Subcutaneous adipose tissue (tissue), 4 donors: ENCODE data around the gene ADCY1. TPM values are rescaled to one million over a fixed set of nuclear protein-coding genes. Genes with fewer than 3 reads are reported as not detected.

Experiments
- total RNA-seq, 4 donors: library from RNA; depleted of rRNA; stranded (reverse); fragments of >200 nt; gene quantifications; one replicate each; pipeline ENCODE4 v1.1.0, GENCODE V29; 2016
- TF ChIP-seq, protein P1 (sequence below): fragments of 450-650 bp; IDR thresholded peaks from one replicate; pipeline ENCODE4 v1.5.1; 2016; ENCODE audit warnings: low read depth, mild to moderate bottlenecking, control low read depth, antibody characterized with exemption, moderate library complexity

ADCY1 gene
- total RNA-seq, 4 donors from 2014 or later, result 0.94 to 3.1 (median 1.6) TPM

DNA sequence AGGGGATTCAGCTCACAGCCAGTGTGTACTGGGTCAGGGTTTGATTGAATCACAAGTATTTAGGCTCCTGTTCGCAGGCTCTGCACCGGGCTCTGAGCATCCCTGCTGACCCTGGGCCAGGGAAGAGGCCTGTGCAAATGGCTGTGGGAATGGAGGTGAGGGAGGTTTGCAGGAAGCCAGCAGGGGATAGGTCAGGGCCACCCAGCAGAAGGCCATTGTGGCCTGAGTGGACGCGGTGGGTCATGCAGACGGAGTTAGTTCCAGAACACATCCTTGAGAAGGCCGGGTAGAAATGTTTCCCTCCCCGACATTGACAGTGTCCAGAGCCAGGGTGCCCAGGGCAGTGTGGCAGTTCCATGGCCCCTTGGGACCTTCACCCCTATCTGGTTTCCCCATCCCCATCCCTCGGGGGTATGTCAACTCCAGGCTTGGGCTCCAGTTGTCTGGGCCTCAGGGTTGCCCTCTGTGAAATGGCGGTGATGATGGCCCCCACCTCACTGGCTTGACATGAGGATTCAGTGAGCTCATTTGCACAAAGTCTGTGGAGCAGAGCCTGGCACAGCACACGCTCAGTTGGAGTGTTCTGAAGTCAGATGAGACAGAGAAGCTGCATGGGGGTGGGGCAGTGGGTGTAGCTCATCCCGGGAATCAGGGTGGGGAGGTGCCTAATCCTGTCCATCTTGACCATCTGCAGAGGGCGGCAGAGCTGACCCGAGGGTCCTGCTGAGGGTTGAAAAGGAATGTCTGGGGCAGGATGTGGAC is 107.6 kb downstream of the ADCY1 start:
- TF ChIP-seq, protein P1, sequence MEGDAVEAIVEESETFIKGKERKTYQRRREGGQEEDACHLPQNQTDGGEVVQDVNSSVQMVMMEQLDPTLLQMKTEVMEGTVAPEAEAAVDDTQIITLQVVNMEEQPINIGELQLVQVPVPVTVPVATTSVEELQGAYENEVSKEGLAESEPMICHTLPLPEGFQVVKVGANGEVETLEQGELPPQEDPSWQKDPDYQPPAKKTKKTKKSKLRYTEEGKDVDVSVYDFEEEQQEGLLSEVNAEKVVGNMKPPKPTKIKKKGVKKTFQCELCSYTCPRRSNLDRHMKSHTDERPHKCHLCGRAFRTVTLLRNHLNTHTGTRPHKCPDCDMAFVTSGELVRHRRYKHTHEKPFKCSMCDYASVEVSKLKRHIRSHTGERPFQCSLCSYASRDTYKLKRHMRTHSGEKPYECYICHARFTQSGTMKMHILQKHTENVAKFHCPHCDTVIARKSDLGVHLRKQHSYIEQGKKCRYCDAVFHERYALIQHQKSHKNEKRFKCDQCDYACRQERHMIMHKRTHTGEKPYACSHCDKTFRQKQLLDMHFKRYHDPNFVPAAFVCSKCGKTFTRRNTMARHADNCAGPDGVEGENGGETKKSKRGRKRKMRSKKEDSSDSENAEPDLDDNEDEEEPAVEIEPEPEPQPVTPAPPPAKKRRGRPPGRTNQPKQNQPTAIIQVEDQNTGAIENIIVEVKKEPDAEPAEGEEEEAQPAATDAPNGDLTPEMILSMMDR, result no peak

GRCh38 chr7:45682358-45682735 is 108.2 kb downstream of the ADCY1 start:
- TF ChIP-seq, protein P1, result no peak

GRCh38 chr7:45682836-45683555 is 108.8 kb downstream of the ADCY1 start:
- TF ChIP-seq, protein P1, result no peak

DNA sequence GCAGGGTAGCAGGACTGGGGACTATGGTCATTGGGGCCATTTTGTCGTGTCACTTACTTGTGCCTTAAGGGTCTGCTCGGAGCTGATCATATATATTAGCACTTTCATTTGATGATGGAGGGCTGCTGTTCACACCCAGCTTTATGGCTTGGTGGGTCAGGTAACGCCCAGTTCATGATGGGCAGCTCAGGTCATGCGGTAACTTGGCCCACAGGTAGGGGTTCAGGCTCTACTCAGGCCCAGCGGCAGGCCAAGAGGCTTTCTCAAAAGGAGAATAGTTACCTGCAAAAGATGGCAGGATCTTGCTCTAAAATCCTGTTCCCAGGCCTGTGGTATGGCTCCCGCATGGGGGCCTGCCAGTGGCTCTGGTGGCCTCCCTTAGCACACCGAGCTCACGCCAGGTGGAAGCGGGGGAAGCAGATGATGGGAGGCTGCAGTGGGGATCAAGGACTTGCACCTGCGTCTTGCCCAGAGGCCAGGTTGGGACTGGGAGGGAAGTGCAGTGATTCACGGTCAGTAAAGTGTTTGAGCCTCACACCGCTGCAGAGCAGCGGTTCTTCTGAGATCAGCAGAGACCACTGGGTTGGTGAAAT is 109.5 kb downstream of the ADCY1 start:
- TF ChIP-seq, protein P1, result no peak

- TF ChIP-seq, protein P1, result no peak
Observed at GRCh38 chr7:45684910-45685618, 110.9 kb downstream of the ADCY1 start.

GRCh38 chr7:45685619-45686240 is 111.6 kb downstream of the ADCY1 start:
- TF ChIP-seq, protein P1, result no peak
